ENCODE data around the gene KIF3A.

- TF ChIP-seq PPARA (CRISPR knock-in tag; IDR thresholded peaks at IDR 0.05; ENCODE audit: borderline replicate concordance) (no peak), ZFP30 (CRISPR knock-in tag; IDR thresholded peaks at IDR 0.05) (no peak), ZFP3 (CRISPR knock-in tag; IDR thresholded peaks at IDR 0.05) (no peak), RARB (CRISPR knock-in tag; IDR thresholded peaks at IDR 0.05) (no peak), ARNTL (CRISPR knock-in tag; IDR thresholded peaks at IDR 0.05; ENCODE audit: borderline replicate concordance, low read depth) (no peak), ESRRG (CRISPR knock-in tag; IDR thresholded peaks at IDR 0.05) (no peak), OSR1 (CRISPR knock-in tag; IDR thresholded peaks at IDR 0.05) (no peak), ZNF70 (CRISPR knock-in tag; IDR thresholded peaks at IDR 0.05) (no peak), POU6F1 (CRISPR knock-in tag; IDR thresholded peaks at IDR 0.05; ENCODE audit: borderline replicate concordance, low read depth) (no peak), ZNF8 (CRISPR knock-in tag; IDR thresholded peaks at IDR 0.05) (no peak), ZC3H10 (CRISPR knock-in tag; IDR thresholded peaks at IDR 0.05) (no peak), PATZ1 (CRISPR knock-in tag; IDR thresholded peaks at IDR 0.05; ENCODE audit: borderline replicate concordance) (no peak), CSDC2 (CRISPR knock-in tag; IDR thresholded peaks at IDR 0.05) (no peak)
Observed at GRCh38 chr5:132773601-132774355, 36.4 kb upstream of the KIF3A start.

Data from SK-N-SH treated with all-trans-retinoic acid at 6 μM for 48 hours (cell line).